GM19452 (cell line): ENCODE results near the gene FBXO46.

Experiments
- ATAC-seq: cut with Tn5 transposase; IDR thresholded peaks from one replicate; pipeline ENCODE4 v1.9.1; 2021; ENCODE audit not compliant: unreplicated experiment

Gene FBXO46, protein sequence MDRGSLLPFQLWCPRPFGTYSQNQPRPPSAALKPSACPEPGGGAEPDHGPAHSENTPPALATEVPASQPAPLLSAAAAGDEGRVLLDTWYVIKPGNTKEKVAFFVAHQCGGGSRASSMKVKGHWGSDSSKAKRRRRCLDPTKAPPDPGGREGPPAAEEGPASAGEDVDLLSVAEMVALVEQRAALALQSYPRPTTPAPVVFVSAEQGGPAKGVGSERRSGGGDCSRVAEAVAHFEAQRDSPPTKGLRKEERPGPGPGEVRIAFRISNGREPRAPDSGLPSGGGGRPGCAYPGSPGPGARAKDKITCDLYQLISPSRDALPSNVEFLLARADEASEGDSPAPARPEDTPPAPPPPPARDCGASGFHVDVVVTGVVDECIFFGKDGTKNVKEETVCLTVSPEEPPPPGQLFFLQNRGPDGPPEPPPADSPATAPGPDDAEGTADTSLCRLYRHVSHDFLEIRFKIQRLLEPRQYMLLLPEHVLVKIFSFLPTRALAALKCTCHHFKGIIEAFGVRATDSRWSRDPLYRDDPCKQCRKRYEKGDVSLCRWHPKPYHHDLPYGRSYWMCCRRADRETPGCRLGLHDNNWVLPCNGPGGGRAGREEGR

DNA sequence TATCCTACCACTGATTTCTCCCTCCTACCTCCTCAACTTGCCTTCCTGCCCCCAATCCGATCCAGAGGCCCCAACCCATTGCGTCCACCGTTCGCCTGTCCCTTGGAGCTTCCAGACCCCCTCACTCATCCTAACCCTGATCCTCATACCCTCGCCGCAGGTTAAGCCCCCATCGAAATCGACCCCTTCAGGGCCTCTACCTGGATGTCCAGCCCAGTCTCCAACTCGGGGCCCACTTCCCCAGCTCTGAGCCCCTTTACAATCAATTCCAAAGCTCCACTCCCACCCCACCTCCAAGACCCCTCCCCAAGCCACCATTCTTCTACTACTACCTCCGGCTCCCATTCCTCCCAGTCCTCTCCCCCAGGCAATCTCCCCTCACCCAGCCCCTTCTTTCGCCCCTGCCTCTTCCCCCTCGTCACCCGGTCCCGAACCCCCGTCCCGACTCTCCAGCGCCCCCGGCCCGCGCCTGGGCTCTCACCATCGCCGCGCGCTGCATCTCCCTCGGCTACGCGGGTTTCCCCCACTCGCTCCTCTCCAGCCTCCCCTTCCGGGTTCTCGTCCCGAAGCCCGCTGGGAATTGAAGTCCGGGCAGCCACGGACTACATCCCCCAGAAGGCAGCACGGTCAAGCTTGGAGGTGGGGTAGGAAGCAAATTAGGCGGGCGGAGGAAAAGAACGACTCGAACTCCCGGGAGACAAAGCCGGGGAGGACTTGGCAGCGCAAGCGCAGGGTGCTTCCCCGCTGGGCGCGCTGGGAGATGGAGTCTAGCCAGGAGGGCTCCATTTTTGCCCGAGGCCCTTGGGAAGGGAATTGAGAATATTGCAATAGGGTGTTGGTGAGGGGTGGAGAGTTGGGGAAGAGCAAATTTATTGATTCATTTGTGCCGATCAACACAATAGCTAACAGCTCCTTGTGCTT, at the start of gene FBXO46:
TSS of gene FBXO46 (minus strand) at position 529 of the 921 bp plus-strand sequence. CDS start 17,401 bp downstream, outside the sequence.
- peak; percentile 85 for ATAC-seq

DNA sequence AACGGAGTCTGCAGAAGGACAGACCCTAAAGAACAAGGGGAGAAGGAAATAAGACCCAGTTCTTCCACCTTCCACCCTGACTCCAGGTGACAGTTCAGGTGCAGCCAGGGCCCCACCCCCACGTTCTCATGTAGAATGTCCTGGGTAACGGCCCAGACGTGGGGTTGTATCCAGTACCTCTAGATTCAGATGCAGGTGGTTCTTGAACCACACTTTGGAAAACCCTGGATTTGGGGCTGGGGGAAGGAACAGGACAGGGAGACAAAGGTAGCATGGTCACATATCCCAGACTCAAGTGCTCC, 49.4 kb upstream of the FBXO46 start:
- ATAC-seq = no peak

DNA sequence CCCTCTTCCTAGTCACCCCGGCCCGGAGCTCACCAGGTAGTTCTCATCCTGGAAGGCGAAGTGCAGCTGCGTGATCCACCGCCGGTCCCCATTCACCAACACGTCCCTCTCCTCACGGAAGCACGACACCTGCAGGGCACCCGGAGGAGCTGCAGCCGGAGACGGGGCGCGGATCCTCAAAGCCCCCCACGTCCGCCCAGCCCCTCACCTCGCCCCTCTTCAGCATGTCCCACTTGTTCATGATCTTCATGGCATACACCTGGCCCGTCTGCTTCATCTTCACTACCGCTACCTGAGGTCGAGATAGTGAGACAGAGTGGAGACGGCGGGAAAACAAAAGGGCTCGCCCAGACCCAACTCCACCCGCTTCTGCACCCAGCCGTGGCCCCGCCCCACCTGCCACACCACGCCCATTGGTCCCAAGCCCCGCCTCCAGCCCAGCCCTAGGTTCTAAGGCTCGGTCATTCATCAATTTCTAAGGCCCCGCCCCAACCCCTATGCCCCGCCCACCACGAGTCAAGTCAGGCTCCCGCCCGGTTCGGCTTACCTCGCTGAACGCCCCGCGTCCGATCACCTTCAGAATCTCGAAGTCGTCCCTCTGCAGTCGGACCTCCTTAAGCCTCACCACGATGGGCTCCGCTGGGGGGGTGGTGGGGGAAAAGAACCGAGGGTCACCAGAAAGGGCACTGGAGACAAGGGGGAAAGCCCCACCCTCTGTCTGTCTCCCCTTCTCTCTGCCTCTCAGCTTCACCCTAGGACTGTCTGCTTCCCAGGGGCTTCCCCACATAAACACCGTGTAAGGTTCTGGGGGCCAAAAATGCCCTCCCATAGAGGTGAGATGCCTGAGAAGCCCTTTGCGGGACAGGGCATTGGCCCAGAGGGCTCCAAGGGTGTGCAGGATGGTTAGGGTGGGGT, 48.8 kb upstream of the FBXO46 start:
- peak; percentile 85 for ATAC-seq

DNA sequence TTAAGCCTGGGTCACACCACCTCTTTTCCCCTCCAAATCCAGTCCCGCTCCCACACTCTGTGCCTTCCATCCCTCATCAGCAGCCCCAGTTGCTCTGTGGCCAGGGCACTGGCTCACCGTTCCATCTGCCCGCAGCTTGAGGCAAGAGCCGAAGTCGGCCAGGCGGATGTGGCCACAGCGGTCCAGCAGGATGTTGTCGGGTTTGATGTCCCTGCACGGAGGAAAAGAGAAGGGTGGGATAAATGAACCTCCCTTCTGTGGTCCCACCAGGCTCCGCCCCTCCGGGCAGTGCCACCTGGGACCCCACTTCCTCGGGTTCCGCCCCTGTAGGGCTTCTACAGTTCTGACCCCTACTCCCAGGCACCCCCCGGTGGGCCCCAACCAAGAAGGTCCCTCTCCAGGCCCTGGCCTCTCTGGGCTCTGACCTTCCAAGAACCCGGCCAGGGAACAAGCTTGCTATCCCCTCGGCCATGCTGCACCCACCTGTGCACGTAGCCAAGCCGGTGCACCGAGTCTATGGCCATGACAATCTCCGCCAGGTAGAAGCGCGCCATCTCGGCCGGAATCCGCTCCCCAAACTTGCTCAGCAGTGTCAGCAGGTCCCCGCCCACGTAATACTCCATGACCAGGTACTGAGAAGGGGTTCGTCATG, 47.4 kb upstream of the FBXO46 start:
- ATAC-seq = no peak

DNA sequence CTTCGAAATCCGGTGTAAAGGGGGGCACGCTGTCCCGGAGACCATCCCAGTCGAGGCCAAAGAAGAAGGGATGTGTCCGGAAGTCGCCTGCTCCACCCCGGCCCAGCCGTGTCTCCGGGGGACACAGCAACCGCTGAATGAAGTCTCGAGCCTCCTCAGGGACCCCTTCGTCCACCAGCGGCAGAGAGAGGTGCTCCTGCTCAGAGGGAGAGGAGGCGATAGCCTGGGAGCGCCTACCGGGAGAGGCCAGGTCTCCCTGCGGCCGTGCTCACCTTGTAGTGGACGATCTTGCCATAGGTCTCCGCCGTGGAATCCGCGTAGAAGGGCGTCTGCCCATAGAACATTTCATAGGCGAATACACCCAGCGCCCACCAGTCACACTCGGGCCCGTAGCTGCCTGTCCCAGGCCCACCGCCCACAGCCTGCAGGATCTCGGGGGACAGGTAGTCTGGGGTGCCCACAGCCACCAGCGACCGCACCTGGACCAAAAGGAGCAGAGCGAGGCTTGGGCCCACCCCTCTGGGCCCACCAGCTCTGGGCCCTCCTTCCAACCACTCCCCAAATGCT, 46.8 kb upstream of the FBXO46 start:
- no peak for ATAC-seq

DNA sequence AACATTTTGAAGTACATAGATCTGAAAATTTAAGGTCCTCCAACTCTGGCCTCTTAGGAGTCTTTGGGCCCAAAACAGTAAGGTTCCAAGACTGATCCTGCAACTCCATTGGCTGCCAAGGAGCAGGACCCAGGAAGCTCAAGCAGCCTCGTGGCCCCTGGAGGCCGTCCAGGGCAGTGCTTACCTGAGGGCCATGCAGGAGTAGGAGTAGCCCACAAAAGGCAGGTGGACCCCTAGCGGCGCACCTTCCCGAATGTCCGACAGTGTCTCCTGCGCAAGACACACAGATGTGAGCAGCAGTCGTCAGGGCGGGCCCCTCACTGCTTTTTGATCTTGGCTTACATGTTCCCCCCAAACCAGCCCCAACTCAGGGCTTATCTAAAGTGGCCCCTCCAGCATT, 44.1 kb upstream of the FBXO46 start:
- ATAC-seq = no peak

DNA sequence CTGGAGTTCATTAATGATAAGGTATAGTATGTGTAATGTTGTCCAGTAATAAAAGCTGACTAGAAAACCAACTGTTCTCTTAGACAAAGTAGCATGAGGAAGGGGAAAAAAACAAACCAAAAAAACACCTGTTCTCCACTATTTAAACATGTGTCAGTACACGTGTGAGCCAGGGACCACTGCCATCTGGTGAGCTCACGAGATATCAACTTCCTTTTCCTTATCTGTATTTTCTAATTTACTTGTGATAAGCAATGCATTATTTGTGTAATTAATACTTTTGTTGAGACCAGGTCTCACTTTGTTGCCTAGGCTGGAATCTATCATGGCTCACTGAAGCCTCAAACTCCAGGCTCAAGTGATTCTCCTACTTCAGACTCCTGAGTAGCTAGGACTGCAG, 42.7 kb upstream of the FBXO46 start:
- no peak for ATAC-seq

DNA sequence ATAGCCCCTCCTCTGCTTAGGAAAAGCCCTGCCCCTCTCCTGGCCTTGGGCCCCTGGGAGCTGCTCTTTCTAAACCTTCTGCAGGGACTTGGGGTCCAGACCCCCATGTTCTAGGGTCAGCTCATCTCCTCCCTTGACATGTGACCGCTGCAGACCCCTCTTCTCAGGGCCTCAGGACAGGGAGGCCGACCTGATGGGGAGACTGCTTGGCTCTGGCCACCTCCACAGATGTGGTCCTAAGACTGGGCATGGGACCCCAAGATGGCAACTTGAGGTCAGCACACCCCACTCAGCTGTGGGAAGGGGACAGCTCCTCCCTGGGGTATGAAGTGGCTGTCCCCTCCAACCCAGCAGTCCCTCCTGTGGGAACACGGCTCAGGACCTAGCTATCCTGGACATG, 42.2 kb upstream of the FBXO46 start:
- no peak for ATAC-seq

DNA sequence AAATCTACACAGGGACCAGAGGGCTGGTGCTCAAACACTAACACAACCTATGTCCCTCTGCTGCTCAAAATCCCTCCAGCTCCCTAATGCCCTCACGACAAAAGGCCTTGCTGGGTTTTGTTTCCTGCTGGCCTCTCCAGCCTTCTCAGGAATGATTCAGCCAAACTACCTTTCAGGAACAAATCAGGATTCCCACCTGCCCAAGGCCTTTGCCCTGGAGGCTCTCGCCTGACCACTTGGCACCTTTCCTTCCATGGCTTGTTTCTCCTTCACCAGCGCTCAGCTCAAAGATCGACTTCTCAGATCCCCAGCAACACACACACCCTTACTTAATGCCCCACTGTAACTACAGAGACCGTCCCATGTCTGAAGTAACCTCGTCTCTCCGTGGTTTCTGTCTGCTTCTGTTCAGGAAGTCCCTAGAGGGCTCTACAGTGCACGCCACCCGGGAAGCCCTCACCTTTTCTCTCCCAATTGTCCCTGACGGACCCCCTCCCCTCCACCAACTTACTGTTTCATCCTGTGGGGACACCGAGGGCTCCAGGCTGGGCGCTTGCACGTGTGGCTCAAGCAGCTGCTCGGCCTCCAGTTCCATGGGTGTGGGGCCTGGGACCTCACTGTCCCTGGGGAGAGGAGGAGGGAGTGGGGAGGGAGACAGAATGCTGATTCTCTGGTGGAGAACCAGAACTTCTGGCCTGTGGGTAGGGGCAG, 41.6 kb upstream of the FBXO46 start:
- ATAC-seq = no peak

DNA sequence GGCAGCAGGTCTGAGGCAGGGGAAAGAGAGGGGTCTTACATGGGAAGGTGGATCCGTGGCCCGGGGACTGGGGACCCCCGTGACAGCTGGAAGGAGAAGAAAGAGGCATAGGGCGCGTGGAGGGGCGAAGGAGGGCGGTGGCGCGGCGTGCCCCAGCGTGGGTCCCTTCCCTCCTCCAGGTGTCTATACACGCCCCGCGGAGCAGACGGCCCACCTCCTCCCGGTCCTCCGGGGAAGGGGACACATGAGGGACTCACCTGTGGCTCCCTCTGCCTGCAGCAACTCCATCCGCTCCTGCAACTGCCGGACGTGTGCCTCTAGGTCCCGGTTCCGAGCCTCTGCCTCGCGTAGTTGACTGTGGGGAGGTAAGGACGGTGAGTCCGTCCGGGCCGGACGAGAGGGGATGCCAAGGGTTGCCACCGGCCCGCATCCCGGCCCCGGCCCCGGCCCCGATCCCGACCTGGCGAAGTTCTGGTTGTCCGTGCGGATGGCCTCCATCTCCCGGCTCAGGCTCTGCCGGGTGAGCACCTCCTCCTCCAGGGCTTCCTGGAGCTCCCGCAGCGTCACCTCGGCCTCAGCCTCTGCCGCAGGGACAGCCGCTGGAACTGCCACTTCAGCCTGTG, 40.7 kb upstream of the FBXO46 start:
- no peak for ATAC-seq

DNA sequence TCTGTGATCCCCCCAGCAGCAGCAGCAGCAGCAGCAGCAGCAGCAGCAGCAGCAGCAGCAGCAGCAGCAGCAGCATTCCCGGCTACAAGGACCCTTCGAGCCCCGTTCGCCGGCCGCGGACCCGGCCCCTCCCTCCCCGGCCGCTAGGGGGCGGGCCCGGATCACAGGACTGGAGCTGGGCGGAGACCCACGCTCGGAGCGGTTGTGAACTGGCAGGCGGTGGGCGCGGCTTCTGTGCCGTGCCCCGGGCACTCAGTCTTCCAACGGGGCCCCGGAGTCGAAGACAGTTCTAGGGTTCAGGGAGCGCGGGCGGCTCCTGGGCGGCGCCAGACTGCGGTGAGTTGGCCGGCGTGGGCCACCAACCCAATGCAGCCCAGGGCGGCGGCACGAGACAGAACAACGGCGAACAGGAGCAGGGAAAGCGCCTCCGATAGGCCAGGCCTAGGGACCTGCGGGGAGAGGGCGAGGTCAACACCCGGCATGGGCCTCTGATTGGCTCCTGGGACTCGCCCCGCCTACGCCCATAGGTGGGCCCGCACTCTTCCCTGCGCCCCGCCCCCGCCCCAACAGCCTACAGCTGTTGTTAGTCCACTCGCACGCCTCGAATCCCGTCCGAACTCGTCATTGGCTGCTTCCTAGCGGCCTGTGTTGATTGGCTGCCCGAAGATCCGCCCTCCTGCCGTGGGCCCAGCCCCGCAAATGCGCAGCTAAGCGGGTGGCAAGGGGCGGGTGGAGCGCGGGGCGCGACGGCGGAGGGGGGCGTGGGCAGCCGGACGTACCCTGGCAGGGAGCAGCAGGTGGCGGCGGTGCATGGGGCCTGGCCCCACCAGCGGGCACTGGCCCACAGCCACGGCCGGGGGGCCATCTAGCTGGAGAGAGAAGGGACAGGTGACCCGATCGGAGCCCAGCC, 39.8 kb upstream of the FBXO46 start:
- ATAC-seq = peak; percentile 50

DNA sequence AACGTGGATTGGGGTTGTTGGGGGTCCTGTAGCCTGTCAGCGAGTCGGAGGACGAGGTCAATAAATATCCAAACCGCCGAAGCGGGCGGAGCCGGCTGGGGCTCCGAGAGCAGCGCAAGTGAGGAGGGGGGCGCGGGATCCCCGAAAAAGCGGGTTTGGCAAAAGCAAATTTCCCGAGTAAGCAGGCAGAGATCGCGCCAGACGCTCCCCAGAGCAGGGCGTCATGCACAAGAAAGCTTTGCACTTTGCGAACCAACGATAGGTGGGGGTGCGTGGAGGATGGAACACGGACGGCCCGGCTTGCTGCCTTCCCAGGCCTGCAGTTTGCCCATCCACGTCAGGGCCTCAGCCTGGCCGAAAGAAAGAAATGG, 39.1 kb upstream of the FBXO46 start:
- ATAC-seq = no peak

DNA sequence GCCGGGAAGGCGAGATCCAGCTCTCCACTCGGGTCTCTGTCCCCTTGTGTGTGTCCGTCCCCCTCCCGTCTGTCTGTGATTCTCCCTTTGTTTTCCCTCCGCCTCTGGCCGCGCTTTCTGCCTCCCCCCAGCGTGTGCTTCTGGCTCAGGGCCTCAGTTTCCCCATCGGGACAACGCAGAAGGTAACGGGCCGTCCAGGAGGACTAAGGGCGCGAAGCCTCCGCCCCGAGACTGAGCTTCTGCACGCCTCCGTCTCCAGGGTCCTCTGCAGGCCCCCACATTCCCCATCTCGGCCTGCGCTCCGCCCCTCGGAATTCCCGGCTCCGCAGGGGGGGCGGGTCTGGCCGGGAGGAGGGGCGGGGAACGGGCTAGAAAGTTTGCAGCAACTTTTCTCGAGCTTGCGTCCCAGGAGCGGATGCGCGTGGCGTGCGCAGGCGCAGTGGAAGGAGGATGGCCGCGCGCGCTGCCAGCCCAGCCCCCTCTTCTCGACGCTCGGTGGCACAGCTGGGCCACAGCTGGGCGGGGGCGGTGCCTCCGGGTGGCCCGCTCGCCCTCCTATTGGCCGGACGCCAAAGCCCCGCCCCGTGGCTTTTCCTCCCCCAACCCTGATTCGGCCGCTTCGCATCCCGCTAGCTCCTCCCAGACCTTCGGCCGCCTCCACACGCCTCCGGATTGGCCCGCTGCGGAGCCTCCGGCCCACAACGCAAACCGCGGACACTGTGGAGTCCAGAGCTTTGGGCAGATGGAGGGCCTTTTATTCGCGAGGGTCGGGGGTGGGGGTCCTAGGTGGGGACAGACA, 38.5 kb upstream of the FBXO46 start, which contains the start of gene SIX5:
TSS of gene SIX5 (minus strand) at position 269 of the 799 bp plus-strand sequence. CDS start 408 bp downstream, outside the sequence.
- ATAC-seq = peak; percentile 52

DNA sequence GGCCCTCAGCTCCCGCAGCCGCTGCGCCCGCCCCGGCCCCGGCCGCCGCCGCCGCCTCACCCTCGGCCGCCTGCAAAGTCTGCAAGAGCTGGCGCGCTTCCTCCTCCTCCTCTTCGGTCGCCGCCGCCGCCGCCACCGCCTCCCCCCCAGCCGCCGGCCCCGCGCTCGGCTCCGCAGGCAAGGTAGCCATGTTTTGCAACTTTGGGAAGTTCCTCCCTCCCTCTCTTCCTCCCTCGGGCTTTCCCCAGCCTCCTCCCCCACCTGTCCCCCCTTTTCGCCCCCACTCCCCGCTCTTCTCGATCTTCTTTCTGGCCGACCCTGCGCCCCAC, 37.9 kb upstream of the FBXO46 start:
- no peak for ATAC-seq

DNA sequence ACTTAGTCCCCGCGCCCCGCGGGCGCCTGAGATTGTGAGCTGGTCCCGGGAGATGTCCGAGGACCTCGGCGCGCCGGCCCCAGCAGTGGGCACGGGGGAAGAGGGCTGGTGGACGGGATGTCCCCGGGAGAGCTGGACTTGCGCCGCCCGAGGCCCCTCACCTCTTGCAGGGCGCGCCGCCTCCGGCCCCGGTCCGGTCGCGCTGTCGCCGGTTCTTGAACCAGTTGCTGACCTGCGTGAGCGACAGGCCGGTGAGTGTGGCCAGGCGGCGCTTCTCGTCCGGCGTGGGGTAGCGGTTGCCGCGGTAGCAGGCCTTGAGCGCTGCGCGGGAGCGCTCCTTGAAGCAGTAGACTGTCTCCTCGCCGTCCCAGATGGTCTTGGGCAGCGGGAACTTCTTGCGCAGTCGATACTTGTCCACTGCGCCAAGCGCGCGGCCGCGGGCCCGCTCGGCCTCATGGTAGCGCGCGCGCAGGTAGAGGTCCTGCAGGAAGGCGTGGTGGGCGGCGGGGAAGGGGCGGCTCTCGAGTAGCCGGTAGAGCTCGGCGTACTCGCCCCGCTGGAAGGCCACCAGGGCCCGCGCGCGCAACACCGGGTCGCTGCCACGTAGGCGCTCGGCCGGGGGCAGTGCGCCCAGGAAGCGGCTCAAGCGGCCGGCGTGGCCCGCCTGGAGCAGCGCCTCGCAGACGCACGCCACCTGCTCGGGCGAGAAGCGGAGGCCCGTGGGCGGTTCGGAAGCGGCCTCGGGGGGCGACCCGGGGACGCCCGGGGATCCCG, 37.4 kb upstream of the FBXO46 start:
- no peak for ATAC-seq

DNA sequence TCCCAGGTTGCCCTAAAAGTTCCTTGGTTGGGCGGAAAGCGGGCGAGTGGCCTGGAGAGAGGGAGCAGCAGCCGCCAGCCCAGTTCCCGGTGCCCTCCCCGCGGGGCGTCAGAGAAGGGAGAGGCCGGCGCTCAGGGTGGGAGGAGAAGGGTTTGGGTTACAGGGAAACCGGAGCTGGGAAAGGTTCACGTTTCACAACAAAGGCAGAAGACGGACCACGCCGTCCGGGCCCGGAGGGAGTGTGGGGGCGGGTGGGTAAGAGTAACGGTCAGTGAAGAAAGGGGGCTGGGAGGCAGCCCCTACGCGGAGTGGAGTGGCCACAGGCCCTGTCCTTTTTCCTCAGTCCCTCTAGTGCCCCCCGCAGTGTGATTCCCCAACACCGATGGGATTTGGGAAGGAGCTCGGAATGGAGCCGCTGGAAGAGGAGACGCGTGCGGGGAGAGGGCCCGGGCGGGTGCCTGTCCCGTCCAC, 36.7 kb upstream of the FBXO46 start:
- ATAC-seq = no peak
